Activated T-cell treated with anti-CD3 and anti-CD28 coated beads, Interleukin-2, amount 50 U/mL, for 24 hours (primary cell): Measurements from ENCODE around the gene PRKACB.

Experiments used
- DNase-seq: peaks from one replicate; pipeline ENCODE4 v3.0.0-alpha.2; 2020
- H3K27ac Mint-ChIP-seq: 2 replicates; pipeline ENCODE4 v1.8.0; 2020; ENCODE audit warnings: mild to moderate bottlenecking, mixed read lengths
- H3K27me3 Mint-ChIP-seq: 2 replicates; pipeline ENCODE4 v1.8.0; 2020; ENCODE audit warnings: mixed read lengths
- H3K36me3 Mint-ChIP-seq: 2 replicates; pipeline ENCODE4 v1.8.0; 2020; ENCODE audit warnings: low read depth, mixed read lengths
- H3K4me1 Mint-ChIP-seq: 2 replicates; pipeline ENCODE4 v1.8.0; 2020; ENCODE audit warnings: low read depth, mixed read lengths
- H3K4me3 Mint-ChIP-seq: 2 replicates; pipeline ENCODE4 v1.8.0; 2020; ENCODE audit warnings: mild to moderate bottlenecking, moderate library complexity, mixed read lengths
- H3K9me3 Mint-ChIP-seq: 2 replicates; pipeline ENCODE4 v1.8.0; 2020; ENCODE audit warnings: mixed read lengths

PRKACB gene

DNA sequence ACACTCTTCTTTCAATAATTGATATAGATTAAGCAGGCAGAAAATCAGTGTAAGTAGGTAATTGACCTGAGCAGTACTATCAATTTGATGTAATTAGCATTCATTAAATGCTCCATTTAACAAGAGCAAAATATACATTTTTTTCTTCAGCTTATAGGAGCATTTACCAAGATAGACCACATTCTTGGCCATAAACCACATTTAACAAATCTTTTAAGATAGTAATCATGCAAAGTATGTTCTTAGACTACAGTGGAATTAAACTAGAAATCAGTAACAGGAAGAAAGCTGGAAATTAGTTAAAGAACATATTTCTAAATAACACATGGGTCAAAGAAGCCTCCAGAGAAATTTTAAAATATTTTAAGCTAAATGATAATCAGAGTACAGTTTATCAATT lies 8.7 kb upstream of the PRKACB start:
- no peaks in the 10 kb centered on the region for H3K9me3 Mint-ChIP-seq
- no peaks in the 10 kb centered on the region for H3K36me3 Mint-ChIP-seq
- no peak for DNase-seq
- no peak overlapping the region for H3K4me3 Mint-ChIP-seq
- H3K27ac Mint-ChIP-seq = no peak overlapping the region
- peaks cover 12% of the 10 kb centered on the region for H3K4me1 Mint-ChIP-seq
- no peaks in the 10 kb centered on the region for H3K27me3 Mint-ChIP-seq

DNA sequence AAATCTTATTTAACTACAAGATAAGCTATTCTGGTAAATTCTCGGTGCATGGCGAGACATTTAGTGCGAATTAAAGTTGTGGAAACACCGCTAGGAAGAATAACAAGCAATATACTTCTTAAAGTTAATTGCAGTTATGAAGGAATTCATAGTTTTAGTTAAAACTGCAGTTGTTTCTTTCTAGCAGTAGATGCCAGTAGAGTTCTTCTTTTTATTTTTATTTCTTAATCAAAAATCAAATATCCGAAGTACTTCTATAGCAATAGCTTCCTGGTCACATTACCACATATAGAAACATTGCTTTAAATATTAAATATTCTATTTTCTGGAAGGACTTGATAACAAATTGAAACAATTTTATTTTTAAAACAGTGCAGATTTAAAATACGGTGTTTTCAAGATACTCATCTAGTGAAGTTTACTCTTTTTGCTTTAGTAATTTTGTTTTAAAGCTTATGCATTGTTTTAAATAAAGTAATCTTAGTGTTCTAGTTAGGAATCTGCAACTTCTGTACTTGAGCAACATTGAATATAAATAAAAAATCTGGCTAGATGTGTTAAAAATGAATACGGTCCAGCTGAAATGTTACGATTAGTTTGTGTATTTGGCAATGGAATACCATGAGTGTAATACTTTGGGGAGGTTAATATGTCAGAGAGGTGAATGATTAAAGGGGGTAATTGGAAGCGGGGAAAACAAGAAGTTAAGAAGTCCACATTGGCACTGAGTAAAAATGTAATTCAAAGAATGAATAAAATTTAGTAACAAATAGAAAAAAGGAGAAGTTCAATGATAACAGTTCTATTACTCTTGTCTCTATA lies 2.7 kb upstream of the PRKACB start:
- no peak for DNase-seq
- peaks cover 37% of the 10 kb centered on the region for H3K4me1 Mint-ChIP-seq
- no peak overlapping the region for H3K4me3 Mint-ChIP-seq
- no peaks in the 10 kb centered on the region for H3K36me3 Mint-ChIP-seq
- no peak overlapping the region for H3K27ac Mint-ChIP-seq
- H3K9me3 Mint-ChIP-seq = no peaks in the 10 kb centered on the region
- H3K27me3 Mint-ChIP-seq = no peaks in the 10 kb centered on the region

- Mint-ChIP-seq H3K27ac (peak overlapping the region; percentile 95), H3K36me3 (no peaks in the 10 kb centered on the region), H3K4me3 (peak overlapping the region; percentile 85), H3K9me3 (no peaks in the 10 kb centered on the region), H3K4me1 (peaks cover 64% of the 10 kb centered on the region), H3K27me3 (no peaks in the 10 kb centered on the region)
- DNase-seq = no peak
These were observed 997 bp downstream of the PRKACB start for GRCh38 chr1:84145068-84145467.

- H3K27me3 Mint-ChIP-seq = no peaks in the 10 kb centered on the region
- peaks cover 75% of the 10 kb centered on the region for H3K4me1 Mint-ChIP-seq
- DNase-seq = no peak
- H3K9me3 Mint-ChIP-seq = no peaks in the 10 kb centered on the region
- H3K36me3 Mint-ChIP-seq = peaks cover 8% of the 10 kb centered on the region
- H3K4me3 Mint-ChIP-seq = peak overlapping the region; percentile 85
- peak overlapping the region; percentile 95 for H3K27ac Mint-ChIP-seq
These were observed 2.5 kb downstream of the PRKACB start for GRCh38 chr1:84146411-84147032.

DNA sequence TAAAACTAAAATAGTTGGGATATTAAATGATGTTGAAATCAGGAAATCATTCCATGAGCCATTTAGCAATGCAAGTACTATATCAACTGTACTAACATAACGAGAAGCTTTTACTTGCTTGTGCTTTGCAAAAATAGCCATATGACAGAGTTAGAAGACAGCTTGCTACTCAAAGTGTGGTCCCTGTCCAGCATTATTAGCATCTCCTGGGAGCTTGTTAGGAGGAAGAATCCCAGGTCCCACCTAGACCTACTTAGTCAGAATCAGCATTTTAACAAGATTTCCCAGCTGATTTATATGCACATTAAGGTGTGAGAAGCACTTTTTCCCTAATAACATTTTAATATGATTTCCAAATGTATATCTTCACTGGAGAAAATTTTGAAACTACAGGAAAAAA lies 4.7 kb downstream of the PRKACB start:
- Mint-ChIP-seq H3K36me3 (peaks cover 10% of the 10 kb centered on the region), H3K4me3 (no peak overlapping the region)
- DNase-seq = no peak

DNA sequence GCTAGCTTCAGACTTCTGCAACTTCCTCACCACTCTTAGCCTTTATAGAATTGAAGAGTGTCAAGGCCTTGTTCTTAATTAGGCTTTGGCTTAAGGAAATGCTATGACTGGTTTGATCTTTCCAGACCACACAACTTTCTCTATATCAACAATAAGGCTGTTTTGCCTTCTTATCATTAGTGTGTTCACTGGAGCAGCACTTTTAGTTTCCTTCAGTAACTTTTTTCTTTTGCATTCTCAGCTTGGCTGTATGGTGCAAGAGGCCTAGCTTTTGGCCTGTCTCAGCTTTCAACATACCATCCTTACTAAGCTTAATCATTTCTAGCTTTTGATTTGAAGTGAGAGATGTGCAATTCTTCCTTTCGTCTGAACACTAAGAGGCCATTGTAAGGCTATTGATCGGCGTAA lies 8.6 kb downstream of the PRKACB start:
- Mint-ChIP-seq H3K27ac (peak overlapping the region; percentile 92), H3K36me3 (peaks cover 13% of the 10 kb centered on the region), H3K27me3 (no peaks in the 10 kb centered on the region), H3K4me1 (peaks cover 86% of the 10 kb centered on the region), H3K9me3 (no peaks in the 10 kb centered on the region), H3K4me3 (peak overlapping the region; percentile 38)
- DNase-seq = no peak

More for the DNA sequence above, 4.7 kb downstream of the PRKACB start:
- Mint-ChIP-seq H3K27me3 (no peaks in the 10 kb centered on the region), H3K9me3 (no peaks in the 10 kb centered on the region), H3K27ac (no peak overlapping the region), H3K4me1 (peaks cover 80% of the 10 kb centered on the region)

DNA sequence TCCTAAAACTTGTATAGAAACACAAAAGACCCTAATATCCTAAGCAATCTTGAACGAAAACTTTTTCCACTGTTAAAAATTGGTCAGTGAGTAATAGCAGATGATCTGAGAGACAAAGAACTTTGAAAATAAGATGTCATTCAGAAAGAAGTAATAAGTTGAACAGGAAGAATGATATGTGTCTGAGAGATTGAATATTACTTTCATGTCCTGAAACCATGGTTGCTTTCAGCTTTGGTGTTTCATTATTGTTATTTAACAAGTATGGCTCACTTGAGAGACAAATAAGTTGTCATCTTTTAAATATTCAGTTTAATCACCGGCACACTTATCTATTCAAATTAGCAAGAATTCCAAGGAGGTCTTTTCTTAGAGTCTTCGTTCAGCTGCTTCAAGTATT lies 11.4 kb downstream of the PRKACB start:
- H3K4me1 Mint-ChIP-seq = peaks cover 93% of the 10 kb centered on the region
- no peak for DNase-seq
- H3K36me3 Mint-ChIP-seq = peaks cover 20% of the 10 kb centered on the region
- H3K27ac Mint-ChIP-seq = peak overlapping the region; percentile 87
- no peaks in the 10 kb centered on the region for H3K27me3 Mint-ChIP-seq
- H3K9me3 Mint-ChIP-seq = no peaks in the 10 kb centered on the region
- H3K4me3 Mint-ChIP-seq = peak overlapping the region; percentile 53

- Mint-ChIP-seq H3K36me3 (peaks cover 15% of the 10 kb centered on the region), H3K9me3 (no peaks in the 10 kb centered on the region), H3K27ac (peak overlapping the region; percentile 87), H3K4me3 (peak overlapping the region; percentile 53), H3K4me1 (peaks cover 93% of the 10 kb centered on the region), H3K27me3 (no peaks in the 10 kb centered on the region)
- no peak for DNase-seq
These were observed 12.1 kb downstream of the PRKACB start for GRCh38 chr1:84156210-84156621.

- Mint-ChIP-seq H3K4me3 (no peak overlapping the region), H3K36me3 (peaks cover 13% of the 10 kb centered on the region), H3K27ac (peak overlapping the region; percentile 18), H3K9me3 (no peaks in the 10 kb centered on the region), H3K27me3 (no peaks in the 10 kb centered on the region), H3K4me1 (peaks cover 89% of the 10 kb centered on the region)
- no peak for DNase-seq
These were observed 15.6 kb downstream of the PRKACB start for GRCh38 chr1:84159533-84160240.

DNA sequence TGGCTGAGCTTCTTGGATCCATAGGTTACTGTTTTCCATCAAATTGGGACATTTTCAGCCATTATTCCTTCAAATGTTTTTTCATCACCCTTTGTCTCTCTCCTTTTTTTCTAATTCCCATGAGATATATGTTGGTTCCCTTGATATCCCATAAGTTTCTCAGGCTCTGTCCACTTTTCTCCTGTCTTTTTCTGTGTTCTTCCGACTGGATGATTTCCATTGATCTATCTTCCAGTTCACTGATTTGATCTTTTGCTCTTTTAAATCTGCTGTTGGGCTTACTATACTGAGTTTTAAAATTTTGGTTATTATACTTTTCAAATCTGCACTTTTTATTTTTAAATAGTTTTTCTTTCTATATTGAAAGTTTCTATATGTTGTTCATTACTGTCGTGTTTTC lies 18.2 kb downstream of the PRKACB start:
- Mint-ChIP-seq H3K36me3 (peaks cover 11% of the 10 kb centered on the region), H3K9me3 (no peaks in the 10 kb centered on the region), H3K27me3 (no peaks in the 10 kb centered on the region), H3K4me3 (peak overlapping the region; percentile 25), H3K4me1 (peaks cover 78% of the 10 kb centered on the region), H3K27ac (peak overlapping the region; percentile 42)
- no peak for DNase-seq

DNA sequence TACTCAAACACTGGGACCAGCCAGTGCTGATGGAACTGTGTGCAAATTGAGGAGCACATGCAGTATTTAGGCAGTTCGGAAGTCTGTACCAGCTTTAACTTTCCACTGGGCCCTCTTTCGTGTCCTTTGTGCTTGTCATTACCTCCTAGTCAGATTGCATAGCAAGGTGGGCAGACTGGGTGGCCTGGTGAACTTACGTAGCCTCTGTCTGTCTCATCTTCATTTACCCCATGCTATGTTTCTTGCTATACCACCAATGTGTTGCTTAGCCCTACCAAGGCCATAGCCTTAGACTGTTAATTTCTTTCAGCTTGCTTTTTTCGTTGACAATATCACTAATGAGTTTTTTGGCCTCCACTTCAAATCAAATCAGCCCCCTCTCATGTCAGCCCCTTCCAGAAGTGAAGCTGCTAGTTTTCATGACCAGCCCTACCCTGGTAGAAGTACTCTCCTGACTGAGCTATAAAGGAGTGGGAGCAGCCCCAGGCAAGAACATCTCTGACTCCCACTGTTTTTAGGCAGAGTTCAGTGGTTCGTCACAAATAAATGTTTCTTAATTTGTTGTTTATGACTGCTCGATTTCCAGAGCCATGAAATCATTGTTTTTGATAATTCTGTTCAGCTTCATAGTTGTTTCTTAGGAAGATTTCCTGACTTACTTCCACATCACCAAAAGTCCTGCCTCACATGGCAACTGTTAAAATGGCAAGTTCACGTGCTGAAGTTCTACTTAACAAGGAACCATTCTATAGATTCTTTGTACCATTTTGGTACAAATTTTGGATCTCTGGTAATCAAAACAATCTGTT lies 19.3 kb downstream of the PRKACB start:
- peaks cover 78% of the 10 kb centered on the region for H3K4me1 Mint-ChIP-seq
- no peaks in the 10 kb centered on the region for H3K27me3 Mint-ChIP-seq
- H3K36me3 Mint-ChIP-seq = peaks cover 4% of the 10 kb centered on the region
- peak overlapping the region; percentile 74 for H3K27ac Mint-ChIP-seq
- no peaks in the 10 kb centered on the region for H3K9me3 Mint-ChIP-seq
- DNase-seq = no peak
- H3K4me3 Mint-ChIP-seq = peak overlapping the region; percentile 73

DNA sequence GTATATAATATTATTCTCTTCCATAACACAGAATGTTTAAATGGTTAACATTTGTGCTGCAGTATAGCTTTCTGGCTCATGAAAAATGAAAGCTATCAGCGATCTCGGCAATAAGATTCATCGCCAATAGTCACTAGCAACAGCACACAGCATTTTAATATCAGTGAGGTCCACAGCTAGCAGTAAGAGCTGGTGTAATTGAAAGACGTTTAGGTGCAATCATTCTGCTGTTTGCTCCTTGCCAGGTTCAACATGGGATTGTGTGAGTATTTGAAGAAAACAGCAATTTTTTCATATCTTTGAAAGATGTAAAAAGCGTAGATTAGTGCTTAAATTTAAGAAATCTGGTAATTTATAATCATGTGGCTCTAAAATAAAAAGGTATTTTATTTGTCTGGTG lies 20.1 kb downstream of the PRKACB start:
- Mint-ChIP-seq H3K4me1 (peaks cover 78% of the 10 kb centered on the region), H3K27me3 (no peaks in the 10 kb centered on the region), H3K36me3 (no peaks in the 10 kb centered on the region), H3K4me3 (peak overlapping the region; percentile 73), H3K27ac (peak overlapping the region; percentile 65), H3K9me3 (no peaks in the 10 kb centered on the region)
- no peak for DNase-seq

- Mint-ChIP-seq H3K36me3 (no peaks in the 10 kb centered on the region), H3K27ac (peak overlapping the region; percentile 65), H3K9me3 (no peaks in the 10 kb centered on the region), H3K4me1 (peaks cover 79% of the 10 kb centered on the region), H3K4me3 (peak overlapping the region; percentile 73), H3K27me3 (no peaks in the 10 kb centered on the region)
- DNase-seq = no peak
These were observed 20.5 kb downstream of the PRKACB start for GRCh38 chr1:84164567-84165021.

GRCh38 chr1:84165601-84166000 lies 21.5 kb downstream of the PRKACB start:
- no peak for DNase-seq
- no peak overlapping the region for H3K27ac Mint-ChIP-seq
- H3K9me3 Mint-ChIP-seq = no peaks in the 10 kb centered on the region
- no peaks in the 10 kb centered on the region for H3K36me3 Mint-ChIP-seq
- H3K4me1 Mint-ChIP-seq = peaks cover 80% of the 10 kb centered on the region
- peak overlapping the region; percentile 55 for H3K4me3 Mint-ChIP-seq
- no peaks in the 10 kb centered on the region for H3K27me3 Mint-ChIP-seq
